Nephron progenitor cell (in vitro differentiated cells): Measurements from ENCODE around the gene SEZ6L2.

Source experiments
- DNase-seq: peaks from one replicate; pipeline ENCODE4 v3.0.0; 2021
- H3K27ac Mint-ChIP-seq: 2 replicates; pipeline ENCODE4 v1.8.0; 2021; ENCODE audit warnings: mild to moderate bottlenecking, moderate library complexity, mixed read lengths
- H3K27me3 Mint-ChIP-seq: 2 replicates; pipeline ENCODE4 v1.8.0; 2021; ENCODE audit warnings: mild to moderate bottlenecking, low read depth, mixed read lengths; ENCODE audit not compliant: poor library complexity
- H3K36me3 Mint-ChIP-seq: 2 replicates; pipeline ENCODE4 v1.8.0; 2021; ENCODE audit warnings: low read depth, mixed read lengths
- H3K4me1 Mint-ChIP-seq: 2 replicates; pipeline ENCODE4 v1.8.0; 2021; ENCODE audit warnings: mixed read lengths
- H3K4me3 Mint-ChIP-seq: 2 replicates; pipeline ENCODE4 v1.8.0; 2021; ENCODE audit warnings: mild to moderate bottlenecking, moderate library complexity, mixed read lengths
- H3K9me3 Mint-ChIP-seq: 2 replicates; pipeline ENCODE4 v1.8.0; 2021; ENCODE audit warnings: mild to moderate bottlenecking, moderate library complexity, mixed read lengths
- TF ChIP-seq, protein P1 (sequence below): fragments of 200-600 bp; sonication (generic); IDR thresholded peaks from 2 replicates; pipeline ENCODE4 v1.5.0; 2021; ENCODE audit warnings: antibody characterized with exemption

Gene SEZ6L2

DNA sequence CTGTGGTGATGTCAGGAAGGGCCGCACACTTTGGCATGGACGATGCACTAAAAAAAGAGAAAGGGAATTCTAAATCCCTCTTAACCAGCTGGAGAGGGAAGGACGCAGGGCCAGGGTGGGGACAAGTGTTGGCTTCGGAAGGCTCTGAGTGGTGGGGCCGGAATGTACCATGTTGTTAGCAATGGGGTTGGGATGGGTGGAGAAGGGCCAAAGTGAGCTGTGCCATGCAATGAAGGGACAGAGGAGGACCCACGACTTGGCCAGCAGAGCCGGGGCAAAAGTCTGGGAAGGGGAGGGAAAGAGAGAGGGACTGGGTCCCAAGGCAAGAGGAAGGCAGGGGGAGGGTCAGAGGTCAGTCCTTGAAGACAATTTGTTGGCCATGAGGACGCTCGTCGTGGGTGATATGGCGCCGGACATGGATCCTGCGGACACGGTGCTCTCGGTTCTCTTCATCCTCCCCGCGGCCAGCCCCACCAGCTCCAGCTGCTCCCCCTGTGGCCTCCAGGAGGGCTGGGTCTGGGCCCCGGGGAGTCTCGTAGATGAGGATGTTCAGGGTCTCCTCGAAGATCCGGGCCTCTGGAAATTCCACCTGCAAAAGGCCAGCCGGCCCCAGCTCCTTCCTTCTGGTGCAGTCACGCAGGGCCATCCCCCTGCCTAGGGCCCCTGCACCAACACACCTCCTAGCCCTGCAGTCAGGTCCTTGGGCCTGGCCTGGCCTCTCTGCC is 7.3 kb upstream of the SEZ6L2 start:
- Mint-ChIP-seq H3K36me3 (peaks cover 5% of the 10 kb centered on the region), H3K27me3 (peaks cover 14% of the 10 kb centered on the region), H3K4me3 (no peak overlapping the region), H3K9me3 (no peaks in the 10 kb centered on the region), H3K4me1 (peaks cover 21% of the 10 kb centered on the region), H3K27ac (peak overlapping the region; percentile 83)
- TF ChIP-seq, protein P1, sequence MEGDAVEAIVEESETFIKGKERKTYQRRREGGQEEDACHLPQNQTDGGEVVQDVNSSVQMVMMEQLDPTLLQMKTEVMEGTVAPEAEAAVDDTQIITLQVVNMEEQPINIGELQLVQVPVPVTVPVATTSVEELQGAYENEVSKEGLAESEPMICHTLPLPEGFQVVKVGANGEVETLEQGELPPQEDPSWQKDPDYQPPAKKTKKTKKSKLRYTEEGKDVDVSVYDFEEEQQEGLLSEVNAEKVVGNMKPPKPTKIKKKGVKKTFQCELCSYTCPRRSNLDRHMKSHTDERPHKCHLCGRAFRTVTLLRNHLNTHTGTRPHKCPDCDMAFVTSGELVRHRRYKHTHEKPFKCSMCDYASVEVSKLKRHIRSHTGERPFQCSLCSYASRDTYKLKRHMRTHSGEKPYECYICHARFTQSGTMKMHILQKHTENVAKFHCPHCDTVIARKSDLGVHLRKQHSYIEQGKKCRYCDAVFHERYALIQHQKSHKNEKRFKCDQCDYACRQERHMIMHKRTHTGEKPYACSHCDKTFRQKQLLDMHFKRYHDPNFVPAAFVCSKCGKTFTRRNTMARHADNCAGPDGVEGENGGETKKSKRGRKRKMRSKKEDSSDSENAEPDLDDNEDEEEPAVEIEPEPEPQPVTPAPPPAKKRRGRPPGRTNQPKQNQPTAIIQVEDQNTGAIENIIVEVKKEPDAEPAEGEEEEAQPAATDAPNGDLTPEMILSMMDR, result no peak
- DNase-seq, result no peak

DNA sequence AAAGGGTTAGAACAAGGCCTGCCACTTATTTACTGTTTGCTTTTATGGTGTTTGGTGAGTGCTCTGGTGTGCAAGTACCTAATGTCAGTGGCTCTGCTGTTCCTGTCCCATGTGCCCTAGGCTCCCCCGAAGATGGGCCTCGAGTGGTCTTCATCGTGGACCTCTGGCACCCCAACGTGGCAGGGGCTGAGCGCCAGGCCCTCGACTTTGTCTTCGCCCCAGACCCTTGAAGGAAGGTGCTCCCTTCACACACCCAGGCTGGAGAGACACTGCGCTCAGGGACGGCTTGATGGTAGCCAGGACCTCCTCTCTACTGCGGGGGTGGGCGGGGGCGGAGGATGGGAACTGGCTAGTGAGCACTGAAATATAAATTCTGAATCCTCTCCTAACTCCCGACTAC is 6.3 kb upstream of the SEZ6L2 start:
- H3K4me1 Mint-ChIP-seq, result peaks cover 23% of the 10 kb centered on the region
- H3K4me3 Mint-ChIP-seq, result no peak overlapping the region
- peaks cover 19% of the 10 kb centered on the region for H3K27me3 Mint-ChIP-seq
- DNase-seq, result no peak
- H3K36me3 Mint-ChIP-seq, result peaks cover 5% of the 10 kb centered on the region
- no peaks in the 10 kb centered on the region for H3K9me3 Mint-ChIP-seq
- TF ChIP-seq, protein P1, result no peak
- H3K27ac Mint-ChIP-seq, result no peak overlapping the region

DNA sequence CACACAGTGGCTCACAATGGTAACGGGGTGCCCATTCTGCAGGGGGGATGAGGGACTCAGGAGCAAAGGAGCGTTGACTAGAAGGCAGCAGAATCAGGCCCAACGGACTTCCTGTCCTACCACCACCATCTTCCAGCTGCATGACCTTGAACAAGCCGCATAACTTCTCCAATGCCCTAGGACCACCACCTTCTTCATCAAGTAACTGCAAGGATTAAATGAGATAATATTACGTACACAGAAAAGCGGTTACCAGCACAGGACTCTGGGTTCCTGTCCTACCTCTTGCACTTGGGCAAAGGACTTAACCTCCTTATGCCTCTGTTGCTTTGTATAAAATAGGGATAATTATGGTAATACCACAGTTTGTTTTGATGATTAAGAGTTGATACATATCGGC is 5.6 kb upstream of the SEZ6L2 start:
- Mint-ChIP-seq H3K9me3 (no peaks in the 10 kb centered on the region), H3K4me1 (peaks cover 28% of the 10 kb centered on the region), H3K36me3 (peaks cover 5% of the 10 kb centered on the region), H3K27ac (no peak overlapping the region), H3K27me3 (peaks cover 23% of the 10 kb centered on the region), H3K4me3 (no peak overlapping the region)
- TF ChIP-seq, protein P1, result no peak
- no peak for DNase-seq

DNA sequence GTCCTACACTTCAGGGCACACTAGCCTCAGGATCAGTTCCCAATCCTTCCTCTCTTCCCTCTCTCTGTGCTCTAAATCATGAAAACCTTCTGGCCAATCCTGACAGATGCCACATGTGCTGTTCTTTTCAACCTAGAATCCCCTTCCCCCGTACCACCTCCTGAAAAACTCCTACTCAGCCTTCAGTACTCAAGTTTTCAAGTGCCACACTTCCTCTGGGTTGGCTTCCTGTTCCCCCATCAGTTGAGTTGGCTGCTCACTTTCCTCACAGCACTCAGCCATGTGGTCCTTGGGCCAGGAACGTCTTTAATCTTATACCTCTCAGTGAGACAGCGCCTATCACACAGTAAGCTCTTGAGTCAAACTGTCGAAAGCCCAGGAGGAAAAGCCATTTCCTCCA is 4.2 kb upstream of the SEZ6L2 start:
- Mint-ChIP-seq H3K4me1 (peaks cover 40% of the 10 kb centered on the region), H3K27me3 (peaks cover 31% of the 10 kb centered on the region), H3K36me3 (peaks cover 5% of the 10 kb centered on the region), H3K4me3 (no peak overlapping the region), H3K9me3 (no peaks in the 10 kb centered on the region), H3K27ac (no peak overlapping the region)
- TF ChIP-seq, protein P1, result no peak
- DNase-seq, result no peak

DNA sequence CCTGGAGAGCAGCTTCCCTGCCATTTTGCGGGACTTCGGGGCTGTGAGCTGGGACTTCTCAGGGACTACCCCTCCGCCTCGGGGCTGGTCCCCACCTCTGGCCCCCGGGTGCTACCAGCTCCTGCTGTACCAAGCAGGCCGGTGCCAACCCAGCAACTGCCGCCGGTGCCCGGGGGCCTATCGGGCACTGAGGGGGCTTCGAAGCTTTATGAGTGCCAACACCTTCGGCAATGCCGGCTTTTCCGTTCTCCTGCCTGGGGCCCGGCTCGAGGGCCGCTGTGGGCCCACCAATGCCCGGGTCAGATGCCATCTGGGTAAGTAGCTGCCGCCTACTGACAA is 2.2 kb upstream of the SEZ6L2 start:
- TF ChIP-seq, protein P1, result no peak
- Mint-ChIP-seq H3K9me3 (no peaks in the 10 kb centered on the region), H3K4me1 (peaks cover 52% of the 10 kb centered on the region), H3K27me3 (peaks cover 37% of the 10 kb centered on the region), H3K36me3 (no peaks in the 10 kb centered on the region), H3K27ac (no peak overlapping the region), H3K4me3 (peak overlapping the region; percentile 66)
- DNase-seq, result no peak
